ENCODE measurements around the gene ODAM. TPM values are rescaled to one million over a fixed set of nuclear protein-coding genes. Genes with fewer than 3 reads are reported as not detected.

Gene ODAM
- 0.10 TPM for polyA plus RNA-seq (2013, experiment 1 of 2)
- not detected for polyA plus RNA-seq (2013, experiment 2 of 2)

DNA sequence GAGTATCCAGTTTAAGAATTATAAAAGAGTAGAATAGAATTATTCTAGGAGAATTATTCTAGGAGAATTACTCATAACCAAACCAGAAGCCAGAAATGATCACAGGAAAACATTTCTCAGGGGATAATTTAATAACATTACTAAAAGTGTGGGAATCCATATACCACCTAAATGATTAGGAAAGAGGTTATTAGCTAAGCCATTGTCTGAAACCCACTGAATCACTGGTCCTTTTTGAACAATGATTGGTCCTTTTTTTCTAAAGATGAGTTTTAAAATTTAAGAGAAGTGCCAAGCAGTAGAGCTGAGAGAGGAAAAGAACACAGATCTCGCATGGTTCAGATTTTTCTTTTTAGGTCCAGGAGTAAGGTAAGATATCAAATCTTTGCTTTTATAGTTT, at the start of gene ODAM:
ODAM (plus strand) TSS at position 301 of the 400 bp plus-strand sequence. CDS start 819 bp downstream, outside the sequence.
- no peak within 1 kb of the TSS for H3K23ac ChIP-seq (ENCODE audit: low read length)
- H3K18ac ChIP-seq (ENCODE audit: low read length): no peak within 1 kb of the TSS
- H3K9ac ChIP-seq (ENCODE audit: low read length): no peak within 1 kb of the TSS
- DNase-seq: no peak
- H2AK5ac ChIP-seq (ENCODE audit: low read length): no peak within 1 kb of the TSS
- H4K8ac ChIP-seq (ENCODE audit: low read depth, low read length): no peak within 1 kb of the TSS
- H4K5ac ChIP-seq (ENCODE audit: low read length): no peak within 1 kb of the TSS
- H3K56ac ChIP-seq (ENCODE audit: low read length): no peak within 1 kb of the TSS
- WGBS (ENCODE audit: extremely low coverage, insufficient coverage, low lambda C conversion rate): no CpG with 5 or more reads among the region's 1 CpG
- no peaks in the 10 kb centered on the region for H3K79me2 ChIP-seq (ENCODE audit: control insufficient read depth, insufficient read depth, low read length)
- H3K27ac ChIP-seq (ENCODE audit: low read depth, low read length): no peak within 1 kb of the TSS
- H2BK5ac ChIP-seq (ENCODE audit: low read length): no peak within 1 kb of the TSS
- H3K4me3 ChIP-seq (ENCODE audit: low read length): no peak within 1 kb of the TSS
- no peaks in the 10 kb centered on the region for H3K36me3 ChIP-seq (ENCODE audit: control insufficient read depth, insufficient read depth, low read length)
- H3K4me2 ChIP-seq (ENCODE audit: low read length): no peak within 1 kb of the TSS
- H2BK120ac ChIP-seq (ENCODE audit: low read depth, low read length): no peak within 1 kb of the TSS
- H3K27me3 ChIP-seq (ENCODE audit: insufficient read depth, low read length, poor library complexity): no peaks in the 10 kb centered on the region
- H3K79me1 ChIP-seq (ENCODE audit: low read length): no peaks in the 10 kb centered on the region
- H3K4me1 ChIP-seq (ENCODE audit: control insufficient read depth, low read depth, low read length): no peaks in the 10 kb centered on the region
- no peak within 1 kb of the TSS for H3K4ac ChIP-seq (ENCODE audit: low read depth, low read length)
- H2BK15ac ChIP-seq (replicated peaks; ENCODE audit: low read depth): no peak within 1 kb of the TSS

- H2AK5ac ChIP-seq (ENCODE audit: low read length): no peak overlapping the region
- H3K18ac ChIP-seq (ENCODE audit: low read length): no peak overlapping the region
- no peak overlapping the region for H3K9ac ChIP-seq (ENCODE audit: low read length)
- H2BK15ac ChIP-seq (replicated peaks; ENCODE audit: low read depth): no peak overlapping the region
- no peak overlapping the region for H3K23ac ChIP-seq (ENCODE audit: low read length)
- H3K36me3 ChIP-seq (ENCODE audit: control insufficient read depth, insufficient read depth, low read length): no peaks in the 10 kb centered on the region
- H3K4ac ChIP-seq (ENCODE audit: low read depth, low read length): no peak overlapping the region
- no peak overlapping the region for H4K5ac ChIP-seq (ENCODE audit: low read length)
- no peak overlapping the region for H3K4me3 ChIP-seq (ENCODE audit: low read length)
- H2BK5ac ChIP-seq (ENCODE audit: low read length): no peak overlapping the region
- no CpG with 5 or more reads among the region's 3 CpGs for WGBS (ENCODE audit: extremely low coverage, insufficient coverage, low lambda C conversion rate)
- no peaks in the 10 kb centered on the region for H3K27me3 ChIP-seq (ENCODE audit: insufficient read depth, low read length, poor library complexity)
- H3K4me2 ChIP-seq (ENCODE audit: low read length): no peak overlapping the region
- DNase-seq: no peak
- H2BK120ac ChIP-seq (ENCODE audit: low read depth, low read length): no peak overlapping the region
- no peaks in the 10 kb centered on the region for H3K79me2 ChIP-seq (ENCODE audit: control insufficient read depth, insufficient read depth, low read length)
- H3K56ac ChIP-seq (ENCODE audit: low read length): no peak overlapping the region
- H3K27ac ChIP-seq (ENCODE audit: low read depth, low read length): no peak overlapping the region
- no peak overlapping the region for H4K8ac ChIP-seq (ENCODE audit: low read depth, low read length)
- no peaks in the 10 kb centered on the region for H3K79me1 ChIP-seq (ENCODE audit: low read length)
- H3K4me1 ChIP-seq (ENCODE audit: control insufficient read depth, low read depth, low read length): no peaks in the 10 kb centered on the region
Observed at GRCh38 chr4:70151271-70151670, 44.3 kb upstream of the ODAM start.

GRCh38 chr4:70152088-70152487, 43.4 kb upstream of the ODAM start:
- Histone ChIP-seq H3K9ac (ENCODE audit: low read length) (no peak overlapping the region), H3K27me3 (ENCODE audit: insufficient read depth, low read length, poor library complexity) (no peaks in the 10 kb centered on the region), H3K4me1 (ENCODE audit: control insufficient read depth, low read depth, low read length) (no peaks in the 10 kb centered on the region), H3K18ac (ENCODE audit: low read length) (no peak overlapping the region), H2BK15ac (replicated peaks; ENCODE audit: low read depth) (no peak overlapping the region), H2AK5ac (ENCODE audit: low read length) (no peak overlapping the region), H3K4me3 (ENCODE audit: low read length) (no peak overlapping the region), H3K23ac (ENCODE audit: low read length) (no peak overlapping the region), H3K27ac (ENCODE audit: low read depth, low read length) (no peak overlapping the region), H3K79me2 (ENCODE audit: control insufficient read depth, insufficient read depth, low read length) (no peaks in the 10 kb centered on the region), H3K4me2 (ENCODE audit: low read length) (no peak overlapping the region), H3K79me1 (ENCODE audit: low read length) (no peaks in the 10 kb centered on the region), H3K36me3 (ENCODE audit: control insufficient read depth, insufficient read depth, low read length) (no peaks in the 10 kb centered on the region), H4K5ac (ENCODE audit: low read length) (no peak overlapping the region), H2BK120ac (ENCODE audit: low read depth, low read length) (no peak overlapping the region), H2BK5ac (ENCODE audit: low read length) (no peak overlapping the region), H4K8ac (ENCODE audit: low read depth, low read length) (no peak overlapping the region), H3K56ac (ENCODE audit: low read length) (no peak overlapping the region), H3K4ac (ENCODE audit: low read depth, low read length) (no peak overlapping the region)
- WGBS (ENCODE audit: extremely low coverage, insufficient coverage, low lambda C conversion rate): no CpG with 5 or more reads among the region's 2 CpGs
- DNase-seq: no peak

- Histone ChIP-seq H2AK5ac (ENCODE audit: low read length) (no peak within 1 kb of the TSS), H3K56ac (ENCODE audit: low read length) (no peak within 1 kb of the TSS), H3K4me1 (ENCODE audit: control insufficient read depth, low read depth, low read length) (no peaks in the 10 kb centered on the region), H3K4ac (ENCODE audit: low read depth, low read length) (no peak within 1 kb of the TSS), H3K27me3 (ENCODE audit: insufficient read depth, low read length, poor library complexity) (no peaks in the 10 kb centered on the region), H4K5ac (ENCODE audit: low read length) (no peak within 1 kb of the TSS), H3K4me2 (ENCODE audit: low read length) (no peak within 1 kb of the TSS), H2BK5ac (ENCODE audit: low read length) (no peak within 1 kb of the TSS), H2BK15ac (replicated peaks; ENCODE audit: low read depth) (no peak within 1 kb of the TSS), H2BK120ac (ENCODE audit: low read depth, low read length) (no peak within 1 kb of the TSS), H4K8ac (ENCODE audit: low read depth, low read length) (no peak within 1 kb of the TSS), H3K79me1 (ENCODE audit: low read length) (no peaks in the 10 kb centered on the region), H3K79me2 (ENCODE audit: control insufficient read depth, insufficient read depth, low read length) (no peaks in the 10 kb centered on the region), H3K27ac (ENCODE audit: low read depth, low read length) (no peak within 1 kb of the TSS), H3K18ac (ENCODE audit: low read length) (no peak within 1 kb of the TSS), H3K4me3 (ENCODE audit: low read length) (no peak within 1 kb of the TSS), H3K23ac (ENCODE audit: low read length) (no peak within 1 kb of the TSS), H3K36me3 (ENCODE audit: control insufficient read depth, insufficient read depth, low read length) (no peaks in the 10 kb centered on the region), H3K9ac (ENCODE audit: low read length) (no peak within 1 kb of the TSS)
- no CpG with 5 or more reads among the region's 3 CpGs for WGBS (ENCODE audit: extremely low coverage, insufficient coverage, low lambda C conversion rate)
- no peak for DNase-seq
Observed at GRCh38 chr4:70153937-70154336, 41.6 kb upstream of the ODAM start, which contains the start of gene PRR27. PRR27 (plus strand) TSS chr4:70154237; CDS start chr4:70154376, 139 bp downstream.

DNA sequence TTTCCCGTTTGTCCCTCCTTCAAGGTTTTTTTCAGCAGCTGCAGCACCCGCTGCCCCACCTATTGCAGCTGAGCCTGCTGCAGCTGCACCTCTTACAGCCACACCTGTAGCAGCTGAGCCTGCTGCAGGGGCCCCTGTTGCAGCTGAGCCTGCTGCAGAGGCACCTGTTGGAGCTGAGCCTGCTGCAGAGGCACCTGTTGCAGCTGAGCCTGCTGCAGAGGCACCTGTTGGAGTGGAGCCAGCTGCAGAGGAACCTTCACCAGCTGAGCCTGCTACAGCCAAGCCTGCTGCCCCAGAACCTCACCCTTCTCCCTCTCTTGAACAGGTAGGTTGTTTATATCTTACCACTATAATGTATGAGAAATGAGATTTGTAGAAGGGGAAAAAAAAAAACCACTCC, 36.9 kb upstream of the ODAM start:
- Histone ChIP-seq H3K79me2 (ENCODE audit: control insufficient read depth, insufficient read depth, low read length) (no peaks in the 10 kb centered on the region), H3K36me3 (ENCODE audit: control insufficient read depth, insufficient read depth, low read length) (no peaks in the 10 kb centered on the region), H3K23ac (ENCODE audit: low read length) (no peak overlapping the region), H2BK15ac (replicated peaks; ENCODE audit: low read depth) (no peak overlapping the region), H3K9ac (ENCODE audit: low read length) (no peak overlapping the region), H3K56ac (ENCODE audit: low read length) (no peak overlapping the region), H4K8ac (ENCODE audit: low read depth, low read length) (no peak overlapping the region), H3K4me2 (ENCODE audit: low read length) (no peak overlapping the region), H3K27me3 (ENCODE audit: insufficient read depth, low read length, poor library complexity) (no peaks in the 10 kb centered on the region), H3K27ac (ENCODE audit: low read depth, low read length) (no peak overlapping the region), H4K5ac (ENCODE audit: low read length) (no peak overlapping the region), H3K4ac (ENCODE audit: low read depth, low read length) (no peak overlapping the region), H2BK120ac (ENCODE audit: low read depth, low read length) (no peak overlapping the region), H3K4me1 (ENCODE audit: control insufficient read depth, low read depth, low read length) (no peaks in the 10 kb centered on the region), H2AK5ac (ENCODE audit: low read length) (no peak overlapping the region), H3K79me1 (ENCODE audit: low read length) (no peaks in the 10 kb centered on the region), H3K4me3 (ENCODE audit: low read length) (no peak overlapping the region), H3K18ac (ENCODE audit: low read length) (no peak overlapping the region), H2BK5ac (ENCODE audit: low read length) (no peak overlapping the region)
- WGBS (ENCODE audit: extremely low coverage, insufficient coverage, low lambda C conversion rate): no CpG with 5 or more reads among the region's 2 CpGs
- DNase-seq: no peak

- Histone ChIP-seq H2BK120ac (ENCODE audit: low read depth, low read length) (no peak overlapping the region), H3K27me3 (ENCODE audit: insufficient read depth, low read length, poor library complexity) (no peaks in the 10 kb centered on the region), H3K4me1 (ENCODE audit: control insufficient read depth, low read depth, low read length) (no peaks in the 10 kb centered on the region), H3K79me1 (ENCODE audit: low read length) (no peaks in the 10 kb centered on the region), H2BK15ac (replicated peaks; ENCODE audit: low read depth) (no peak overlapping the region), H3K4me3 (ENCODE audit: low read length) (no peak overlapping the region), H3K27ac (ENCODE audit: low read depth, low read length) (no peak overlapping the region), H3K9ac (ENCODE audit: low read length) (no peak overlapping the region), H3K36me3 (ENCODE audit: control insufficient read depth, insufficient read depth, low read length) (no peaks in the 10 kb centered on the region), H2AK5ac (ENCODE audit: low read length) (no peak overlapping the region), H3K4ac (ENCODE audit: low read depth, low read length) (no peak overlapping the region), H3K18ac (ENCODE audit: low read length) (no peak overlapping the region), H3K23ac (ENCODE audit: low read length) (no peak overlapping the region), H3K4me2 (ENCODE audit: low read length) (no peak overlapping the region), H2BK5ac (ENCODE audit: low read length) (no peak overlapping the region), H3K79me2 (ENCODE audit: control insufficient read depth, insufficient read depth, low read length) (no peaks in the 10 kb centered on the region), H4K5ac (ENCODE audit: low read length) (no peak overlapping the region), H3K56ac (ENCODE audit: low read length) (no peak overlapping the region), H4K8ac (ENCODE audit: low read depth, low read length) (no peak overlapping the region)
- DNase-seq: no peak
- no CpG with 5 or more reads among the region's 5 CpGs for WGBS (ENCODE audit: extremely low coverage, insufficient coverage, low lambda C conversion rate)
Observed at GRCh38 chr4:70177090-70177489, 18.4 kb upstream of the ODAM start.

All from mesendoderm (in vitro differentiated cells).